GM18951 (cell line): Measurements from ENCODE around the gene TMOD1.

Experiments used
- POLR2A ChIP-seq: IDR thresholded peaks from 4 replicates; pipeline ENCODE4 v1.6.1; 2011; ENCODE audit warnings: mild to moderate bottlenecking; ENCODE audit not compliant: insufficient read length, insufficient read depth; ENCODE audit errors: extremely low read depth
- in situ Hi-C: fragments of 300-500 bp; cut with MboI; formaldehyde crosslinking; loops from one replicate; pipeline ENCODE4 v1.12.0; 2022; ENCODE audit warnings: low sequenced_read_pairs, mixed read lengths, inconsistent platforms; ENCODE audit not compliant: unreplicated experiment

Gene TMOD1

GRCh38 chr9:97647996-97648395 lies 146.5 kb downstream of the TMOD1 start:
- in situ Hi-C loops: no loop called here
- no peak for TF ChIP-seq POLR2A
